A549 (cell line): ENCODE data around the gene GSTM5.

Experiments used
- ATOH8 ChIP-seq: fragments of 250-450 bp; sonication (Bioruptor Pico); IDR thresholded peaks from 2 replicates; pipeline ENCODE4 v1.5.0; 2020; ENCODE audit warnings: low read depth, mild to moderate bottlenecking, moderate library complexity
- BCL3 ChIP-seq: fragments of >200 bp; sonication (Bioruptor Twin); formaldehyde crosslinking; IDR thresholded peaks from 3 replicates; pipeline ENCODE4 v1.6.1; 2016
- BHLHE40 ChIP-seq: IDR thresholded peaks from 2 replicates; pipeline ENCODE4 v1.6.1; 2012; ENCODE audit warnings: low read depth, low read length, inconsistent platforms
- CTCF ChIP-seq: fragments of >200 bp; sonication (Bioruptor Twin); formaldehyde crosslinking; IDR thresholded peaks from 3 replicates; pipeline ENCODE4 v1.5.1; 2016
- HOXA7 ChIP-seq: fragments of 250-450 bp; sonication (Bioruptor Pico); IDR thresholded peaks from 2 replicates; pipeline ENCODE4 v1.5.0; 2020; ENCODE audit warnings: mild to moderate bottlenecking, moderate library complexity
- HOXB13 ChIP-seq: fragments of 250-450 bp; sonication (Bioruptor Pico); IDR thresholded peaks from 2 replicates; pipeline ENCODE4 v1.5.0; 2020; ENCODE audit warnings: low read depth, mild to moderate bottlenecking, moderate library complexity
- MAX ChIP-seq: IDR thresholded peaks from 2 replicates; pipeline ENCODE4 v1.6.1; 2012
- POLR2A ChIP-seq: IDR thresholded peaks from 2 replicates; pipeline ENCODE4 v1.6.1; 2012; ENCODE audit warnings: mild to moderate bottlenecking, low read length
- POLR2AphosphoS2 ChIP-seq: conservative IDR thresholded peaks from 2 replicates; pipeline ENCODE4 v1.6.1; 2012; ENCODE audit warnings: low read length, improper control_type of control experiment, inconsistent platforms
- REST ChIP-seq: fragments of 200-600 bp; sonication (generic); IDR thresholded peaks from 2 replicates; pipeline ENCODE4 v1.6.1; 2016; ENCODE audit warnings: antibody characterized with exemption, mild to moderate bottlenecking, moderate library complexity

- TF ChIP-seq CTCF (no peak), POLR2A (no peak), BHLHE40 (no peak), MAX (no peak), HOXB13 (CRISPR knock-in tag) (no peak), BCL3 (no peak), REST (no peak), ATOH8 (CRISPR knock-in tag) (no peak), HOXA7 (no peak), POLR2AphosphoS2 (no peak)
Observed at GRCh38 chr1:109733236-109733870, 21.3 kb downstream of the GSTM5 start.
